HFF-Myc (cell line): Measurements from ENCODE around the gene PSAT1.

Source experiments
- DNase-seq: peaks from one replicate; pipeline ENCODE4 v3.0.0-alpha.2; 2011; ENCODE audit warnings: low read depth; ENCODE audit errors: extremely low read depth
- H3K4me3 ChIP-seq: replicated peaks from 2 replicates; pipeline ENCODE4 v1.5.1; 2011; ENCODE audit warnings: low read depth, mild to moderate bottlenecking, control low read depth, low read length
- CTCF ChIP-seq: IDR thresholded peaks from 2 replicates; pipeline ENCODE4 v1.5.1; 2012; ENCODE audit warnings: mild to moderate bottlenecking, low read depth, low read length, control low read depth; ENCODE audit errors: missing control alignments

The PSAT1 gene

GRCh38 chr9:78363221-78363620 is 66.3 kb downstream of the PSAT1 start:
- H3K4me3 ChIP-seq, result no peak overlapping the region
- TF ChIP-seq CTCF, result no peak
- DNase-seq, result peak; percentile 64

- no peak for DNase-seq
- TF ChIP-seq CTCF, result peak; percentile 45
- no peak overlapping the region for H3K4me3 ChIP-seq
Observed at GRCh38 chr9:78365748-78366697, 69.1 kb downstream of the PSAT1 start.

GRCh38 chr9:78366827-78367226 is 69.9 kb downstream of the PSAT1 start:
- no peak for DNase-seq
- no peak for TF ChIP-seq CTCF
- no peak overlapping the region for H3K4me3 ChIP-seq

GRCh38 chr9:78368236-78368635 is 71.3 kb downstream of the PSAT1 start:
- H3K4me3 ChIP-seq, result no peak overlapping the region
- TF ChIP-seq CTCF, result no peak
- no peak for DNase-seq

- DNase-seq, result peak; percentile 50
- no peak overlapping the region for H3K4me3 ChIP-seq
- TF ChIP-seq CTCF, result peak; percentile 97
Observed at GRCh38 chr9:78369639-78370219, 72.8 kb downstream of the PSAT1 start.

- DNase-seq, result no peak
- TF ChIP-seq CTCF, result no peak
- no peak overlapping the region for H3K4me3 ChIP-seq
Observed at GRCh38 chr9:78370991-78371390, 74.1 kb downstream of the PSAT1 start.
